Stimulated activated CD4-positive, alpha-beta T cell treated with anti-CD3 and anti-CD28 coated beads, Interleukin-15, amount 100 ng/mL, for 1 hour (primary cell): ENCODE measurements around the gene DTNA.
"Not testable (repeated sequence)": the region's sequence is repeated elsewhere in the genome, so short reads cannot be mapped to it uniquely, and the experiment has no call there.

ENCODE experiments used
- DNase-seq, 2 donors: peaks; one replicate each; pipeline ENCODE4 v3.0.0-alpha.2; 2020; ENCODE audit warnings: low read depth in 1 of 2, low spot score in 1 of 2

The DTNA gene

GRCh38 chr18:34887881-34888580 is 177.9 kb downstream of the DTNA start:
- no peak for DNase-seq

- DNase-seq, result no peak
These were observed 180.5 kb downstream of the DTNA start for GRCh38 chr18:34890486-34891085.

GRCh38 chr18:34892379-34892778 is 182.3 kb downstream of the DTNA start:
- no peak for DNase-seq

DNA sequence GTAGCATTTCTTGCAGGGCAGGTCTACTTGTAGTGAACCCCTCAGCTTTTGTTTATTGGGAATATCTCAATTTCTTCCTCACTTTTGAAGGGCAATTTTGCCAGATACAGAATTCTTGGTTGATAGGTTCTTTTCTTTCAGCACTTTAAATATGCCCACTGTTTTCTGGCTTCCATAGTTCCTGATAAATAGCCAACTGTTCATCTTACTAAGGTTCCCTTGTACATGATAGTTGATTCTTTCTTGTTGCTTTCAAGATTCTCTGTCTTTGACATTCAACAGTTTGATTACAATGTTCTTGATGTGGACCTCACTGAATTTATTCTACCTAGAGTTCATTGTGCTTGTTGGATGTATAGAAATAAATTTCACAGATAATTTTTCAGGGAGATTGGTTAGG is 183.1 kb downstream of the DTNA start:
- no peak for DNase-seq

DNA sequence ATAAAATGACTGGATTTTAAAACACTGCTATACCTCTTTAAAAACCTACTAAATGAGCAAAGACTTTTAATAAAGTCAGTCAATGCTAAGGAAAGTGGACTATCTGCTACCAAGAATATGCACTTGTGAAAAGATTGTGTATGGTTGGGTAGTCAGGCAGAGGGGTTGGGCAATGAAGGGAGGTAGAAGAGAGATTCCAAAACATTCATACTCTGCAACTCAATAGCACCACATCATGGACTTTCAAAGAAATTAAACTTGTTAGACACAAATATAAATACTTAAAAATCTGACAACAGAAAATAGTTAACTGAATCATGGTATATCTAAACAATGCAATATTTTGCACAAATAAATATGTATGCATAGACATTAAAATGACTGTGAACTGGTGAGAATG is 191.2 kb downstream of the DTNA start:
- no peak for DNase-seq

DNA sequence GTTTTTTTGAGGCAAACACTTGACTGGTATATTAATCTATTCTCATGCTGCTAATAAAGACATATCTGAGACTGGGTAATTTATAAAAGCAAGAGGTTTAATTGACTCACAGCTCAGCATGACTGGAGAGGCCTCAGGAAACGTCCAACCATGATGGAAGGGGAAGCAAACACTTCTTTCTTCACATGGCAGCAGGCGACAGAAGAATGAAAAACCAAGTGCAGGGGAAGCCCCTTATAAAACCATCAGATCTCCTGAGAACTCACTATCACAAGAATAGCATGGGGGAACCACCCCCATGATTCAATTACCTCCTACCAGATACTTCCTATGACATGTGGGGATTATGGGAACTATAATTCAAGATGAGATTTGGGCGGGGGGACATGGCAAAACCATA is 194.9 kb downstream of the DTNA start:
- DNase-seq, result no peak

DNA sequence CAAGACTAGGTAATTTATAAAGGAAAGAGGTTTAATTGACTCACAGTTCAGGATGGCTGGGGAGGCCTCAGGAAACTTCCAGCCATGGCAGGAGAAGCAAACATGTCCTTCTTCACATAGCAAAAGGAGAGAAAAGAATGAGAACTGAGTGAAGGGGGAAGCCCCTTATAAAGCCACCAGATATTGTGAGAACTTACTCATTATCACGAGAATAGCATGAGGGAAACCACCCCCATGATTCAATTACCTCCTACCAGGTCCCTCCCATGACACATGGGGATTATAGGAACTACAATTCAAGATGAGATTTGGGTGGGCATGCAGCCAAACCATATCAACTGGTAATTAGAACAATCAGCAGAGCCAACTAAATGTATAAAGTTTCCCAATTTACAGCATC is 196.9 kb downstream of the DTNA start:
- DNase-seq, result not testable (repeated sequence)

DNA sequence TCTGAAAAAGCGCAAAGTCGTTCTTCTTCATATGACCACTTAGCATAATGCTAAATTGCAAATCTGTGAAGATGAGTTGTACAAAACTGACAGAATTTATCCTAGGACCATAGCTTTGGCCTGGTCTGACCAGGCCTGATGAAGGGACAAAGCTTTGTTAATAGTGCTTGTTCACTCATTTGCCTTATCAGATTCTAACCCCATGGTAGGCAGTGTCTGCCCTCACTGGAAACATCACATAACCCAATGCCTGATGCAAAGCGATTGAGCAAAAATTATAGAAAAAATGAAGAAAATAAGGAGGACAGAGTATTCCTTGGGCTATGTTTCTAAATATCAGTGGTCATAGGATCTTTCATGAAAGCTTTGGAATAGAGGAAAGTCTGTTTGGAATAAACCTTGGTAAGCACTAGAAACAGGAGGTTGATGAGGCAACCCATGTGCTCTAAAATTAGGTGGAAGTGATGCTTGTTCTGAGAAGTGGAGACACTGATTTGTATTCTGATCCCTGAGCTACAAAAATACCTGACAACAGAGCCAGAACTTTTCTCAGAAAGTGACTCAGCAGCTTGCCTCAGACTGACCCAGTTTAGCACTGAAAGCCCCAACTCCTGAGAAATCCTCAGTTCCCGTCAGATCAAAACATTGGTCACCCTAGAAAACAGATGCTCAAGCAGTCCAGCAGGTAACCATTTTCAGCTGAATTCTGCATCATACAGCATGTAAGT is 199.7 kb downstream of the DTNA start:
- no peak for DNase-seq

GRCh38 chr18:34911081-34911480 is 201.0 kb downstream of the DTNA start:
- DNase-seq, result no peak

GRCh38 chr18:34911661-34912384 is 201.7 kb downstream of the DTNA start:
- no peak for DNase-seq

DNA sequence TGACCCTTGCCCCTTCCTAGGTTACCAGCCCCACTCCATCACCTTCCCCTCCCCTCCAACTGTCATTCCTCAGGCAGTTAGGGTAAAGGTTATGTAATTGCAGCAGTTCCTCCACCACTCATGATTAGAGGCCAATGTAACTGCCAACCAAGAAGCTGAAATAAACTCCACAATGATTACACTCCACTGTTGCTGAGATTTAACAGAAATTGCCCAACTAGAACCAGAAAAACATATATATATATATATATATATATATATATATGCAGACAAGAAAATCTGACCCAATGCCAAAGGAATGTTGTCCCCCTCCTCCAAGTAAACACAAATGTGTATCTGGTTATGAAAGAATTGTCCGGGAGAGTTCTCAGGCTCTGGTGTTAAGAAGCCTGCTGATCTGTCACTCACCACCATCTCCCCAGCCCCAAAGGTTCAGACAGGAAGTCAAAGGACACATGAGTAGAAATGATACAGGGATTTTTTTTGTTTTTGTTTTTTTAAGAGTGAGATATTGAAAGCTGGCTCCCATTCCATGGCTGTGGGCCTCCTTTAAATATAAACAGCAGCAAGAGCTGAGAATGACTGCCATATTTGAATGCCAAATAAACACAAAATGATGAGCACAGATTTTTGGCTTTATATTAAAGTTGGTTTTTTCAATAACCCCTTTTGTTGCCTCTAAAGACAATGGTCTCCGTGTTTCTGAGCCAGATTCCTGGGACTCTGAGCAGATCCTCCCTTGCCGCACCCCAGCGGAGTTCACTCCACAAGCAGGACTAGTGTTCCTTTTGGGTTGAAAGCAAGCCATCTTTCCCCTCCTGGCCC is 204.0 kb downstream of the DTNA start:
- DNase-seq, result no peak

DNA sequence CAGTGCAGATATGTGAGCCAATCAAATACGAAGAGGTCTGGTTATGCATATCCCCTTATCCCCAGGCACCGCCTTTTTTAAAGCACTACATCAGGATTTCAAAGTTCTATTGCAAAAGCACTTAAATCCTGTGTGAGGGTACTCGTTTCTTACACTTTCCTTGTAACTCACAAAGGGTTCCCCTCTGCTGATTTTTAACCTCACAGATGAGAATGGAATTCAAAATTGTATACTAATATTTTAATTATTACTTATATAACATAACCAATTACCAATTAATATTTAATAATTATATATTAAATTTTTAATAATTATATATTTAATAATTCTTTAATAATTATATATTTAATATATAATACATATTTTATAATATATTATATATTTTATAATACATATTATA is 204.9 kb downstream of the DTNA start:
- no peak for DNase-seq

GRCh38 chr18:34916539-34916938 is 206.4 kb downstream of the DTNA start:
- DNase-seq, result not testable (repeated sequence)

DNA sequence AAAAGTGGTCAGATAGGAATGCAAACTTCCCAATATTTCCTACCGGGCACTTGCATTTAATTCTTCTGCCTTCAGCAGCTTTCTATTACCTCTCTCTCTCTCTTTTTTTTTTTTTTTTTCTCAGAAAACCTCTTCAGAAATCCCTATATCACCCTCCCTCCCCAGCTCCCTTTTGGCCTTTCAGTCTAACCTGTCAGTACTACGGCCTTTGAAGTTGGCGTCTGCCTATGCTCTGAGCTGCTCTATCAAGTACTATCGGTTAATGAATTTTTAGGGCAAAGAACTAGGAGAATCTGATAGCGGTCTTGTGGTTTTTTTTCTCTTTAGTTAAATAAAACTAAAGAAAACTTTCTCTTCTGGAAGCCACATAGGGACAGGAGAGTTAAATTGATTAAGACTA is 208.8 kb downstream of the DTNA start:
- no peak for DNase-seq

DNA sequence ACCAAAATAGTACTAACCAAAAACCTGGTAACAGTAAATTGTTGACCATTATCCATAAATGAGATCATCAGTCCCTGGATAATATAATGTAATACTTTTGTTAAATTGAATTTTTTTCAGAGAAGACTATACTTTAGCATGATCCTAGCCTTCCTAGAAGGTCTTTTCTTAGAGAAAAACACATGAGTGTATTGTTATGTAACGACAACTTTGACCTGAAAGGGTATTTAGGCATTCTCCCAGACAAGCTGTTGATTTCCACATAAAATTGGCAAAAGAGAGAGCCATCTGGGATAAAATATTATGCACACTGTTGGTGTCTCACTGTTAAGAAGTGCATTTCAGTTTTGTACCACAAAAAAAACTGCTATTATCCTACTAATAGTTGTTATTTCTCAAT is 211.1 kb downstream of the DTNA start:
- no peak for DNase-seq

DNA sequence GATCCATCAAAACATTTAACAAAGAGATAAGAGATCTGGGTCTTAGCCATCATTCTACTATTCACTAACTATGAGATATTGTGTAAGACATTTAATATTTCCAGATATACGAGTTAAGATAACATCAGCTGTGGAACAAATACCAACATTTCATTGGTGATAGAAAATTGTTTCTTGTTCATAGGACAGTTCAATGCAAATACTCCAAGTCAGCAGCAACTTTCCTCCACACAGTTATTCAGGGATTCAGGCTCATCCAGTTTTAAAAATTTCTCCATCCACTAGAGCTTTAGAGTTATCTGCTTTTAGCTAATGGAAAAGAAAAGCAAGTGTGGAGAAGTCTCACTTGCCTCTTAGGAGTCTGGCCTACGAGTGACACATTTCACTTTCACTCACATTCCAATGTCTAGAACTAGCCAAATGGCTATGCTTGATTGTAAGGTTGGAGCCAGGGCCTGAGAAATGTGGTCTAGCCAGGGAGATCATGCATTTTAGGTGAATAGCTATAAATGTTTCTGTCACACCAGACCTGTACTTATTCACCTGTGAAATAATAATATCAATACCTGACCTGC is 211.8 kb downstream of the DTNA start:
- DNase-seq, result no peak

GRCh38 chr18:34922594-34922993 is 212.5 kb downstream of the DTNA start:
- not testable (repeated sequence) for DNase-seq

- DNase-seq, result no peak
These were observed 213.8 kb downstream of the DTNA start for GRCh38 chr18:34923911-34924310.

GRCh38 chr18:34926683-34927082 is 216.6 kb downstream of the DTNA start:
- DNase-seq, result no peak

DNA sequence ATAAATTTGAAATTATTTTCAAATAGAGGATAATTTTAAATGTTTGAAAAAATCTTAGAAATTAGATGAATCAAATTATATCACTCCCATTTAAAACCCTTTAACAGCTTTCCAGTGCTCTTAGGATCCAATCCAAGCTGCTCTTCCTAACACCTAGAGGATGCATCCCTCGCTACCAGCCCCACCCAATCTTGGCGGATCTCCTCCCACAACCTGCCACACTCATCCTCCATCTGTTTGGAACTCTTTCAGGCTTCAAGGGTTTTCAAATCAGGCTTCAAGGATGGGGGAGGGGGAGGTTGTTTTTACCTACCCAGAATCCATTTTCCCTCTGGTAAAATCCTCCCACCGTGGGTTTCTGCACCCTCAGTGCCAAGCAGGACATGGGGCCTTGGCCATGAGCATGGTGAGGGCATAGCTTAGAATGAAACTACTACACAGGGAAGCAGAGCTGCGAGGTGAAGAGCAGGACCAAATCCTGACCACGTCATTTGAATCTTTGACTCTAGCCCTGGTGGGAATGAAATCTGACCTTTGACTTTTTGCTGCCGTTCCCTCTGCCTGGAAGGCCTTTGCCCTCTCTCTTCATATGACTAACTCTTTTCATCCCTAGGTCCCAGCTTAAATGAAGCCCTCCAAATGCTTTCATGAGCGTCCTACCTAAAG is 218.1 kb downstream of the DTNA start:
- no peak for DNase-seq
